ENCODE measurements around the gene SEMA4D.

Gene SEMA4D

DNA sequence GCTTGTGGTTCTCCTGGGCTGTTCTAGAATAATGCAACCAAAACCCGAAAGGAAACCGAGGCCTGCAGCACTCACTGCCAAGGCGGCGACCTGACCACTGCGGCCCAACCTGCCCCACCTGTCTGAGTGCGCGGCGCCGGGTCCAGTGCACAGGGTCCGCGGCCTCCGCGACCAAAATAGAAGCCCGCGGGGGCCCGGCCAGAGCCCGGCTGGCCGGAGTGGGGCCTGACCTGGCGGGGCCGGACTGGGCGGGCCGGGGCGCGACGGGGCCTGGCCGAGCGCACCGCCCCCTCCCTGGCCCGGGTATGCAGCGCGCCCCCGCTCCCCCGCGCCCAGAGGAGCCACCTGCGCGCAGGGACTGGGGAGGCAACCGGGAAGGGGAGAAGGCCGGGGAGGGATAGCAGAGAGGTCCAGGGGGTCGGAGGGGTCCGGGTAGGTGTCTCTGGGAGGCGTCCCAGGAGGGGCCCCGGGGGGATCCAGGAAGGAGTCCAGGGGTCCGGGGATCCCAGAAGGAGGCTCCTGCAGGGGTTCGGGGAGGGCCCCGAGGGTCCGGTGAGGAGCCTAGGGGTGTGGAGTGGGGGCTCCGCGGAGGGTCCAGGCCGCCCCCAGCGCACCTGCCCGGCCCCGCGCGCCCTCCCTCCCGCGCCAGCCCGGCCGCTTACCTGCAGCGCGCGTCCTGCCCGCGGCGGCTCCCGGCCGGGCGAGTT lies 503 bp downstream of the SEMA4D start:
- peak overlapping the region; percentile 43 for H3K4me3 ChIP-seq (ENCODE audit: low read depth, low read length)
- TF ChIP-seq, protein P1, sequence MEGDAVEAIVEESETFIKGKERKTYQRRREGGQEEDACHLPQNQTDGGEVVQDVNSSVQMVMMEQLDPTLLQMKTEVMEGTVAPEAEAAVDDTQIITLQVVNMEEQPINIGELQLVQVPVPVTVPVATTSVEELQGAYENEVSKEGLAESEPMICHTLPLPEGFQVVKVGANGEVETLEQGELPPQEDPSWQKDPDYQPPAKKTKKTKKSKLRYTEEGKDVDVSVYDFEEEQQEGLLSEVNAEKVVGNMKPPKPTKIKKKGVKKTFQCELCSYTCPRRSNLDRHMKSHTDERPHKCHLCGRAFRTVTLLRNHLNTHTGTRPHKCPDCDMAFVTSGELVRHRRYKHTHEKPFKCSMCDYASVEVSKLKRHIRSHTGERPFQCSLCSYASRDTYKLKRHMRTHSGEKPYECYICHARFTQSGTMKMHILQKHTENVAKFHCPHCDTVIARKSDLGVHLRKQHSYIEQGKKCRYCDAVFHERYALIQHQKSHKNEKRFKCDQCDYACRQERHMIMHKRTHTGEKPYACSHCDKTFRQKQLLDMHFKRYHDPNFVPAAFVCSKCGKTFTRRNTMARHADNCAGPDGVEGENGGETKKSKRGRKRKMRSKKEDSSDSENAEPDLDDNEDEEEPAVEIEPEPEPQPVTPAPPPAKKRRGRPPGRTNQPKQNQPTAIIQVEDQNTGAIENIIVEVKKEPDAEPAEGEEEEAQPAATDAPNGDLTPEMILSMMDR (conservative IDR thresholded peaks at IDR 0.05; ENCODE audit: low read depth, low read length) = no peak
- DNase-seq (ENCODE audit: low read depth) = no peak

DNA sequence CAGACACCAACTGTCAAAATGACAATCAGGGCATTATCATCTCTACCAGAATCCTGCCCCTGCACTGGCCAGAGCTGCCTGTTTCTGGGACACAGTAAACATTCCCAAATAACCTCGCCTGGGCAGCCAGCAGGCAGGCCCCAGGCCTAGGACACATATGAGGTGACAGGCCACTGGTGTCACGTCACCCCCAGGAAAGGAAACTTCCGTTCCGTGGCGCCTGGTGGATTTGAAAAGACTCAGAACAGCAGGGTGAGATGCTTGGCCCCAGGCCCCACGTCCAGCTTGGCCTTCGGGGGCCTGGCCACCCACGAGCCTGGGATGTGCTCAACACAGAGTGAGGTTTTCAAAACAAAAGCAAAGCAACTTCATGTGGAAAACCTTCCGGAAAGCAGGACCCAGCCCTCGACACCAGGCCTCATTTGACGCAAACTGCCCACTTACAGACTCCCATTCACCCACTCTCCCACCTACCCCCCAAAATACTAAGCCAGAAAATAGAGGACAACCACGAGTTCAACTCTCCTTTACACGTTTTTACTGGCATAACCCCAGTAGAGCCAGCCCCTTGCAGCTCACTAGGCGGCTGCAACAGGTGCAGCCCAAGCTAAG lies 1.2 kb downstream of the SEMA4D start:
- no peak for DNase-seq (ENCODE audit: low read depth)
- H3K4me3 ChIP-seq (ENCODE audit: low read depth, low read length) = no peak overlapping the region
- TF ChIP-seq, protein P1 (conservative IDR thresholded peaks at IDR 0.05; ENCODE audit: low read depth, low read length) = no peak

DNA sequence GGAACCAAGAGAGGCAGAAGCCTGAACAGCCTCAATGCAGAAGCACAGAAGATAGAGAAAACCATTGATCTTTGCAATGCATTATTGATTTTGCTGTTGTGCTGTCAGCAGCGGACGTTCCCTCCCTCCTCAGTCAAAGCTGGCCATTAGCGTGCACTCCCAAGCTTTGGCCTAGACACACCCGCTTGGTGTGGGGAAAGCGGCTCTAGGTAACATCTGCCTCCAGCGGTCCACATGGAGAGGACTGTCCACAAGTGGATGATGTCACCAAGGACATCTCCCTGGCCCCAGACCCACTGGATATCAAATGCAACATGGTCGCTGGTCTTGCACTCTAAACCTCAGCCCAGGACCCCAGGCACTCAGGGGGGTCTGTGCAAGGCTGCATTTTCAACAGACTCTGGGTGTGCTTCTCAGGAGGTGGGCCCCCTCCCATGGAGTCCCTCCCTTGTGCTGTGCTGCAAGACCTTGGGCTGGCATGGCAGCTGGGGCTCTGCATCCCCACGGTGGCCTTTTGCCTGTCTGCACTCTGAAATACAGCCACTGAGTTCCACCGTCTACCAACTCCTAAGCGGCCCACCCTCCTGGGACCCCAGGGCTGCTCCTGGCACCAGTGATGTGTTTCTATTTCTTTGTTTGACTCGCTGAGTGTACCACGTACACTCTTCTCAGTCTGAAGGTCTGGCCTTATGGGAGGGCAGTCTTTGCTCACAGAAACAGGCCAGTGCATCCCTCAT lies 1.9 kb downstream of the SEMA4D start:
- no peak overlapping the region for H3K4me3 ChIP-seq (ENCODE audit: low read depth, low read length)
- DNase-seq (ENCODE audit: low read depth) = no peak
- TF ChIP-seq, protein P1 (conservative IDR thresholded peaks at IDR 0.05; ENCODE audit: low read depth, low read length) = no peak

DNA sequence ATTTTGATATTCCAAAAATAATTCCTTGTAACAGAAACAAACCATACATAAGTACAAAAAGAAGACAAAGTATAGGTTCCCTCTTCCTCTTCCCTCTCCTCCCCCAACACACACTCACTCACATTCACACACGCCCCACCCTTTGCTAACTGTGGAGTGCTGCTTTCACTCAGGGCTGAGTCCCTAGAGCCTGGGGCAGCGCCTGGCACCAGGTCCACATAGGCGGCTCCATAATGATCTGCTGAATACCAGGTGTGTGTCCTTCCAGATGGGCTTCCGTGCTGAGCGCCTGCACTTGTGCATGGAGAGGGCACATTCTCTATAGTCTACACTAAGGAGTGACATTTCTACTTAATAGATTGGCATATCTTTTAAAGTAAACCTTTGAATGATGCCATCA lies 3.7 kb downstream of the SEMA4D start:
- DNase-seq (ENCODE audit: low read depth) = no peak
- TF ChIP-seq, protein P1 (conservative IDR thresholded peaks at IDR 0.05; ENCODE audit: low read depth, low read length) = no peak
- no peak overlapping the region for H3K4me3 ChIP-seq (ENCODE audit: low read depth, low read length)

DNA sequence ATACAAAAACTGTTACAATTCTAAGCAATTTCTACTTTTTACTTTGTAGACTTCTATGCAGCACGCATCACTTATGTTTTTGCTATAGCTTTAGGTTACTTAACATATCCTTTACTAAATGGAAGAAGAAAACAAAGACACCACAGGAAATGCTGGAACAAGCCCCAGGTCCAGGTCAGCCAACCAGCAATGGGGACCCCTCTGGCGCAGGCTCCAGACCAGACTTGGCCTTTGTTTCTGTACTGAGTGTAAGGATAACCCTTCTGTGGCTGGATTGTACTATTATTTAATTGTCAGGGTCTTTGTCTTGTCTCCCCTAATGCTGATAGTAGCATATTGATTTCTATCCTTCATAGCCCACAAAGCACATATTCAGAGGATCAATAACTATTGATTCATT lies 4.2 kb downstream of the SEMA4D start:
- DNase-seq (ENCODE audit: low read depth) = no peak
- H3K4me3 ChIP-seq (ENCODE audit: low read depth, low read length) = no peak overlapping the region
- TF ChIP-seq, protein P1 (conservative IDR thresholded peaks at IDR 0.05; ENCODE audit: low read depth, low read length) = no peak

DNA sequence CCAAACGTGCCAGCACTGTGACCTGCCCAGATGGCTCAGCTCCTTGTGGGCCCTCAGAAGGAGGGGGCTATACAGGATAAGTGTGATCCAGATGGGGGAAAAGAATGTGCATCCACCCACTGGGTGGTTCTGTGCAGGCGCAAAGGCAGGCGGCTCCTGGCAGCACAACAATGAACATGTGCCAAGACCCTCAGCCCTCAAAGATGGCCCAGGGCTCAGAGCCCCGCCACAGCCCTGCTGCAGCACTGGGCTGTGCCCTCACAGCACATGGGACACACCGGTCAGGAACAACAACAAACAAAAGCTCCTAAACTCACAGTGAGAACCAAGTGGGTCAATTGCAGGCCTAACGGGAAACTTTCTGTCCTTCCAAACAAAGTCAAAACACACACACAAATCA lies 4.7 kb downstream of the SEMA4D start:
- H3K4me3 ChIP-seq (ENCODE audit: low read depth, low read length) = no peak overlapping the region
- TF ChIP-seq, protein P1 (conservative IDR thresholded peaks at IDR 0.05; ENCODE audit: low read depth, low read length) = no peak
- DNase-seq (ENCODE audit: low read depth) = no peak

Data from choroid plexus epithelial cell (primary cell).